Nephron (organoid): ENCODE measurements around the gene TTC29.

Experiments used
- H3K27ac Mint-ChIP-seq, 3 experiments: 2 replicates each; pipeline ENCODE4 v1.8.0; 2020; ENCODE audit warnings: mixed read lengths in 3 of 3, mild to moderate bottlenecking in 2 of 3, moderate library complexity in 1 of 3
- H3K27me3 Mint-ChIP-seq: 2 replicates; pipeline ENCODE4 v1.8.0; 2021; ENCODE audit warnings: low read depth, mild to moderate bottlenecking, moderate library complexity, mixed read lengths
- H3K36me3 Mint-ChIP-seq: 2 replicates; pipeline ENCODE4 v1.8.0; 2020; ENCODE audit warnings: low read depth, mixed read lengths
- H3K4me1 Mint-ChIP-seq: 2 replicates; pipeline ENCODE4 v1.8.0; 2020; ENCODE audit warnings: mixed read lengths
- H3K4me3 Mint-ChIP-seq, 3 experiments: 2 replicates each; pipeline ENCODE4 v1.8.0; 2020; ENCODE audit warnings: mild to moderate bottlenecking in 3 of 3, mixed read lengths in 3 of 3, moderate library complexity in 2 of 3
- H3K9me3 Mint-ChIP-seq: 2 replicates; pipeline ENCODE4 v1.8.0; 2020; ENCODE audit warnings: mixed read lengths
- CTCF ChIP-seq, 3 experiments: fragments of 200-600 bp; sonication (generic); IDR thresholded peaks; one replicate each; pipeline ENCODE4 v1.5.0; 2021; ENCODE audit warnings: antibody characterized with exemption in 3 of 3; ENCODE audit not compliant: unreplicated experiment in 3 of 3

The TTC29 gene

GRCh38 chr4:146857298-146857697, 88.4 kb downstream of the TTC29 start:
- TF ChIP-seq CTCF (IDR thresholded peaks at IDR 0.05; ENCODE audit: unreplicated experiment in 3 of 3) = no peak
- H3K9me3 Mint-ChIP-seq = no peaks in the 10 kb centered on the region
- no peaks in the 10 kb centered on the region for H3K4me1 Mint-ChIP-seq
- no peak overlapping the region for H3K27ac Mint-ChIP-seq
- no peak overlapping the region for H3K4me3 Mint-ChIP-seq
- no peaks in the 10 kb centered on the region for H3K36me3 Mint-ChIP-seq
- no peaks in the 10 kb centered on the region for H3K27me3 Mint-ChIP-seq

DNA sequence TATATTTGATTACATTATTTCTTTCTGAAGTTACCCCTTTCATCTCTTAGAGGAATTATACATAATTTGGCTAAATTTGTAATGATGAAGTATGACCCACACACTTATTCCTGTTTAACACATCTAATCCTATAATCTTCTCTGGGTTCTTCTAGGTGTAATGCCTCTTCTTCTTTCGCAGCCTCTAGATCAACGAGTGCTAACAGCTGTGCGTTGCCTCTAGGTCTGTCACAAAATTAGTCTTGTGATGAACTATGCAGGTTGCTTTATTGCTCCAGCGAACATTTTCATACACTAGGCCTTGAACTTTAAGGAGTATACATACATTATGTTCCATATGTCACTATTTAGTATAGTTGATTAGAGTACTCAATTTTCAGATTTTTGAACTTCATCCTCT, 89.9 kb downstream of the TTC29 start:
- no peaks in the 10 kb centered on the region for H3K4me1 Mint-ChIP-seq
- H3K4me3 Mint-ChIP-seq = no peak overlapping the region
- TF ChIP-seq CTCF (IDR thresholded peaks at IDR 0.05; ENCODE audit: unreplicated experiment in 3 of 3) = no peak
- no peak overlapping the region for H3K27ac Mint-ChIP-seq
- no peaks in the 10 kb centered on the region for H3K36me3 Mint-ChIP-seq
- H3K9me3 Mint-ChIP-seq = no peaks in the 10 kb centered on the region
- H3K27me3 Mint-ChIP-seq = no peaks in the 10 kb centered on the region

DNA sequence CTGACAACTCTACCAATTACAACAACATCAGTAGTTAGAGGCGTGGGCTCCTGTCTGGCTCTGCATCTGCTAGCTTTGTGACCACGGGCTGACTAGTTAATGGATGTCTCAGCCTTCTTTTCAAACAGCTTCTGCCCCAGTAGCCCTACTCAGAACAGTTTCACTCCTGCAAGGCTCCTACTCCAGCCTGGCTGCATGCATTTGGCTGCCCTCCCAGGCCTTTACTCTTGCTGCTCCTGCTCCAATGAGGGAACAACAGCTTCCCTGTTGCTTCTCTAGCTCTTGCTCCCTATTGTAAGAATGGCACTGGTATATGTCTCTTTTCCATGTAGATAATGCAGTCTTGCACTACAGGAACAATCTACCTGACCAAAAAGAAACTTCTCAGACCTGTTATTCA, 93.3 kb downstream of the TTC29 start:
- no peak for TF ChIP-seq CTCF (IDR thresholded peaks at IDR 0.05; ENCODE audit: unreplicated experiment in 3 of 3)
- H3K27ac Mint-ChIP-seq = no peak overlapping the region
- no peaks in the 10 kb centered on the region for H3K36me3 Mint-ChIP-seq
- H3K4me3 Mint-ChIP-seq = no peak overlapping the region
- no peaks in the 10 kb centered on the region for H3K9me3 Mint-ChIP-seq
- H3K27me3 Mint-ChIP-seq = peaks cover 4% of the 10 kb centered on the region
- H3K4me1 Mint-ChIP-seq = no peaks in the 10 kb centered on the region

DNA sequence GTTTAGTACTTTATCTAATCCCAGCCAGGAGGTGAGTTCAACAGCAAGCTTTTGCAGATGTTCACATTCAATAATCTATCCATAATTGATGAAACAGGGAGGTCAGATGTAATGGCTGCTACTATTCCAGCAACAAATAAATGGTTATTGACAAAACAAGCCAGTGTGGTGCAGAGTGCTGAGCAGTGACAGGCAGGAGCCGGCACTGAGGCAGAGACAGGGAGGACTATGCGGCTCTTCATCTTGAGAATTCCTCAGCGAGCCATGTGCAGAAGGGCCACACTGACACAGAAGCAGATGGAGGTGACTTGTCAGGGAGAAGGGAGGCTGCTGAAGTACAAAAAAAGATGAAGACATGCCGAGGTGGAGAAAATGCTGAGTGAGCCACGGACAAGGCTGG, 98.3 kb downstream of the TTC29 start:
- H3K27ac Mint-ChIP-seq = no peak overlapping the region
- H3K36me3 Mint-ChIP-seq = no peaks in the 10 kb centered on the region
- H3K4me1 Mint-ChIP-seq = no peaks in the 10 kb centered on the region

GRCh38 chr4:146846882-146847281, 98.8 kb downstream of the TTC29 start:
- Mint-ChIP-seq H3K9me3 (no peaks in the 10 kb centered on the region), H3K27ac (no peak overlapping the region), H3K36me3 (no peaks in the 10 kb centered on the region), H3K27me3 (peaks cover 4% of the 10 kb centered on the region), H3K4me3 (no peak overlapping the region), H3K4me1 (no peaks in the 10 kb centered on the region)
- no peak for TF ChIP-seq CTCF (IDR thresholded peaks at IDR 0.05; ENCODE audit: unreplicated experiment in 3 of 3)

More for the DNA sequence above, 98.3 kb downstream of the TTC29 start:
- H3K27me3 Mint-ChIP-seq = peaks cover 4% of the 10 kb centered on the region
- no peaks in the 10 kb centered on the region for H3K9me3 Mint-ChIP-seq
- no peak overlapping the region for H3K4me3 Mint-ChIP-seq
- TF ChIP-seq CTCF (IDR thresholded peaks at IDR 0.05; ENCODE audit: unreplicated experiment in 3 of 3) = no peak

- TF ChIP-seq CTCF (IDR thresholded peaks at IDR 0.05; ENCODE audit: unreplicated experiment in 3 of 3) = no peak
- H3K4me1 Mint-ChIP-seq = no peaks in the 10 kb centered on the region
Measured at GRCh38 chr4:146844761-146845160, 100.9 kb downstream of the TTC29 start.

More at GRCh38 chr4:146844761-146845160, 100.9 kb downstream of the TTC29 start:
- peaks cover 4% of the 10 kb centered on the region for H3K27me3 Mint-ChIP-seq
- no peaks in the 10 kb centered on the region for H3K9me3 Mint-ChIP-seq
- no peak overlapping the region for H3K4me3 Mint-ChIP-seq
- no peak overlapping the region for H3K27ac Mint-ChIP-seq
- no peaks in the 10 kb centered on the region for H3K36me3 Mint-ChIP-seq
